ENCODE results near the gene FAM168A. TPM values are rescaled to one million over a fixed set of nuclear protein-coding genes. Genes with fewer than 3 reads are reported as not detected.
A peak's percentile ranks its signal among the peaks of the same experiment; 100 is the strongest.

The FAM168A gene, protein sequence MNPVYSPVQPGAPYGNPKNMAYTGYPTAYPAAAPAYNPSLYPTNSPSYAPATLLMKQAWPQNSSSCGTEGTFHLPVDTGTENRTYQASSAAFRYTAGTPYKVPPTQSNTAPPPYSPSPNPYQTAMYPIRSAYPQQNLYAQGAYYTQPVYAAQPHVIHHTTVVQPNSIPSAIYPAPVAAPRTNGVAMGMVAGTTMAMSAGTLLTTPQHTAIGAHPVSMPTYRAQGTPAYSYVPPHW
- total RNA-seq, result 45.2 and 50.8 TPM in 2 replicates
- long read RNA-seq, partial matches to known transcripts, result 4 of 23 reads
- long read RNA-seq, other reads (novel, unspliced or antisense), result 19 of 23 reads

DNA sequence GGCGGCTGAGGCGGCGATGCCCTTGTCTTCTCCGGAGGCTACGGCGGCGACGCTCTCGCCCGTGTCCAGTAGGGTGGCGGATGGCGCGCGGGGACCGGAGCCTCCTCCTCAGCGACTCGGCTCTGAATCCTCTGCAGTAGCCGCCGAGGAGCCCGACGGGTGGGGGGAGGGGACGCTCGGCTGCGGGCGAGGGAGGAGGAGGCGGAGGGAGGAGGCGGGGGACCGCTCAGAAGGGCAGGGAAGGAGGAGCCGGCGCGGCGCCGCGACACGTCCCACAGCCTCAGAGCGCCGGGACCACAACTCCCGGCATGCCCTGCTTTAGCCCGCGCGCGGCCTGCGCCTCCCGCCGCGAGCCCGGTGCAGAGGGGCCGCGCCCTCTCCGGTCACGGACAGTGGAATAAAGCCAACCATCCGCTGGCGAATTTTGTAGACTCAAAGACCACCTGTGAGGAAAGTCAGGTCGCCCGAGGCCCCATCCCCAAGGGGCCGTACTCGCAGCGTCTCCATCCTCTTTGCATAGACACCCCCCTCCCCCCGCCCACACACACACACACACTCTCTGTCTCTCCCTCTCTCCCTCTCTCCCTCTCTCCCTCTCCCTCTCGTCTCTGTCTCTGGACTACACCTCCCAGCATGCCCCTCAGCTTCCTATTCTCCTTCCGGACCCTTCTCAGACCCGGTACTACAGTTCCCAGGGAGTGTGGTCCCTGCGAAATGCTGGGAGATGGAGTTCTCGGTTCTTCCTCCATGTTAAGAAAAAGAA is at the start of gene FAM168A:
Gene FAM168A (minus strand): TSS at position 157 of the 763 bp plus-strand sequence. CDS start 129,638 bp downstream, outside the sequence.
- H3K27ac Mint-ChIP-seq, result peak within 1 kb of the TSS; percentile 92
- peak; percentile 93 for DNase-seq (ENCODE audit: low spot score, unreplicated experiment)
- H3K4me3 Mint-ChIP-seq (ENCODE audit: low read depth), result peak within 1 kb of the TSS; percentile 86
- no peaks in the 10 kb centered on the region for H3K9me3 Mint-ChIP-seq (ENCODE audit: low read depth)
- peaks cover 20% of the 10 kb centered on the region for H3K4me1 Mint-ChIP-seq (ENCODE audit: low read depth)
- H3K36me3 Mint-ChIP-seq (ENCODE audit: insufficient read depth), result no peaks in the 10 kb centered on the region
- peak; percentile 44 for TF ChIP-seq CTCF (IDR thresholded peaks at IDR 0.05; ENCODE audit: unreplicated experiment)
- no peaks in the 10 kb centered on the region for H3K27me3 Mint-ChIP-seq

- Mint-ChIP-seq H3K27ac (peak overlapping the region; percentile 93), H3K27me3 (peaks cover 12% of the 10 kb centered on the region), H3K9me3 (ENCODE audit: low read depth) (no peaks in the 10 kb centered on the region), H3K36me3 (ENCODE audit: insufficient read depth) (peaks cover under 1% of the 10 kb centered on the region), H3K4me1 (ENCODE audit: low read depth) (peaks cover 54% of the 10 kb centered on the region), H3K4me3 (ENCODE audit: low read depth) (peak overlapping the region; percentile 79)
- no peak for TF ChIP-seq CTCF (IDR thresholded peaks at IDR 0.05; ENCODE audit: unreplicated experiment)
- DNase-seq (ENCODE audit: low spot score, unreplicated experiment), result peak; percentile 77
These were observed 49.7 kb upstream of the FAM168A start for GRCh38 chr11:73647459-73648100.

- no peaks in the 10 kb centered on the region for H3K36me3 Mint-ChIP-seq (ENCODE audit: insufficient read depth)
- H3K4me3 Mint-ChIP-seq (ENCODE audit: low read depth), result peak within 1 kb of the TSS; percentile 79
- no peaks in the 10 kb centered on the region for H3K9me3 Mint-ChIP-seq (ENCODE audit: low read depth)
- no peak for DNase-seq (ENCODE audit: low spot score, unreplicated experiment)
- peaks cover 12% of the 10 kb centered on the region for H3K27me3 Mint-ChIP-seq
- H3K4me1 Mint-ChIP-seq (ENCODE audit: low read depth), result peaks cover 42% of the 10 kb centered on the region
- H3K27ac Mint-ChIP-seq, result peak within 1 kb of the TSS; percentile 93
- TF ChIP-seq CTCF (IDR thresholded peaks at IDR 0.05; ENCODE audit: unreplicated experiment), result no peak
These were observed 48.2 kb upstream of the FAM168A start, which contains the start of gene PLEKHB1 for GRCh38 chr11:73645972-73646631. TSS of gene PLEKHB1 (plus strand) at chr11:73646581. CDS start at chr11:73646609, 28 bp downstream.

- Mint-ChIP-seq H3K27ac (peak overlapping the region; percentile 7), H3K9me3 (ENCODE audit: low read depth) (no peaks in the 10 kb centered on the region), H3K36me3 (ENCODE audit: insufficient read depth) (no peaks in the 10 kb centered on the region), H3K4me3 (ENCODE audit: low read depth) (peak overlapping the region; percentile 53), H3K4me1 (ENCODE audit: low read depth) (peaks cover 42% of the 10 kb centered on the region), H3K27me3 (peaks cover 12% of the 10 kb centered on the region)
- no peak for TF ChIP-seq CTCF (IDR thresholded peaks at IDR 0.05; ENCODE audit: unreplicated experiment)
- no peak for DNase-seq (ENCODE audit: low spot score, unreplicated experiment)
These were observed 47.4 kb upstream of the FAM168A start for GRCh38 chr11:73645121-73645969.
